ENCODE measurements around the gene CIP2A.

CIP2A gene

DNA sequence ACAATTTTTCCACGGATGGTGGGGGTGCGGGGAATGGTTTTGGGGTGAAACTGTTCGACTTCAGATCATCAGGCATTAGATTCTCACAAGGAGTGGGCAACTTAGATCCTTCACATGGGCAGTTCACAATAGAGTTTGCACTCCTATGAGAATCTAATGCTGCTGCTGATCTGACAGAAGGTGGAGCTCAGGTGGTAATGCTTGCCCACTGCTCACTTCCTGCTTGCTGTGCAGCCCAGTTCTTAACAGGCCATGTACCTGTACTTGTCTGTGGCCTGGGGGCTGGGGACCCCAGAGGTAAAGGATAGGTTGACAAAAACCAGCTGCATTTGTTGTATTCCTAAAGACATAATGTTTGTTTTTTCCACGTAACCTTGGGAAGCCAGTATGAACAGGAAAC, 16.3 kb upstream of the CIP2A start:
- no peak for DNase-seq (ENCODE audit: low read depth)
- no peak for TF ChIP-seq CTCF (IDR thresholded peaks at IDR 0.05; ENCODE audit: control insufficient read depth, insufficient read depth, low read depth, low read length, missing control alignments)
- H3K4me3 ChIP-seq (ENCODE audit: control insufficient read depth, low read depth, low read length): no peak overlapping the region

GRCh38 chr3:108605028-108605427, 15.8 kb upstream of the CIP2A start:
- TF ChIP-seq CTCF (IDR thresholded peaks at IDR 0.05; ENCODE audit: control insufficient read depth, insufficient read depth, low read depth, low read length, missing control alignments): no peak

DNA sequence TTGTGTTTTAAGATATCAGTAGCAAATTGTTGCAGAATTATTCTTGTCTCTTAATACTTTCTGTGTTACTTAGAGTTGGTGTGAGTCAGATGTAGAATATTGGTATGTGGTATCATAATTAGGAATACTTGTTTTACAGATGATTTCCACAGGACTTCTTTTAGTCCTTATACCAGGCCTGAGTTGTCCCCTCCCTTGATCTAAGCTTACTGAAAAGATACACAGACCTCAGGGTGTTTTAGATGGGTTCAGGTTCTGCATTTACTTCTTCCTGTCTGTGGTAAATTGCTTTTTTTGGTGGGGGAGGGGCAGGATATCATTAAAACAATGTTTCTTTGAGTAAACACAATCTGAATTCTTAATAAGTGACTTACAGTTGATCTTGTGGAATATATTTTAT, 14.5 kb upstream of the CIP2A start:
- H3K4me3 ChIP-seq (ENCODE audit: control insufficient read depth, low read depth, low read length): no peak overlapping the region
- no peak for DNase-seq (ENCODE audit: low read depth)
- TF ChIP-seq CTCF (IDR thresholded peaks at IDR 0.05; ENCODE audit: control insufficient read depth, insufficient read depth, low read depth, low read length, missing control alignments): no peak

More at GRCh38 chr3:108605028-108605427, 15.8 kb upstream of the CIP2A start:
- H3K4me3 ChIP-seq (ENCODE audit: control insufficient read depth, low read depth, low read length): no peak overlapping the region
- DNase-seq (ENCODE audit: low read depth): no peak

DNA sequence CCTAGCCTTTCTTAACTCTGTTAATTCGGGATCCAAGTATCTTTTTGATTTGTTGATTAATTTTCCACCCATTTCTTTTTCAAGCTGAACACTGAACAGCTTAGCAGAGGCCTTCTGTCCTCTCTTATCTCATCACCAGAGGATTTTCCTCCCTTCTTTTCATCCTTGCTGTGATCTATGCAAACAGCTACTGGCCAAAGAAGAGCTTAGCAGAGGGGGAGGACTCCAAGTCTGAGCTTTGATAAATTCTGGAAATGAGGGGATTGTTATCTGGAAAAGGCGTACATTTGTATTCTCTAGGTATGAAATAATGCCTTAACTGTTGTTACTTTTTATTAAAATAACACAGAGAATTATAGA, 13.7 kb upstream of the CIP2A start:
- DNase-seq (ENCODE audit: low read depth): no peak
- H3K4me3 ChIP-seq (ENCODE audit: control insufficient read depth, low read depth, low read length): no peak overlapping the region
- no peak for TF ChIP-seq CTCF (IDR thresholded peaks at IDR 0.05; ENCODE audit: control insufficient read depth, insufficient read depth, low read depth, low read length, missing control alignments)

- TF ChIP-seq CTCF (IDR thresholded peaks at IDR 0.05; ENCODE audit: control insufficient read depth, insufficient read depth, low read depth, low read length, missing control alignments): no peak
- no peak for DNase-seq (ENCODE audit: low read depth)
- no peak overlapping the region for H3K4me3 ChIP-seq (ENCODE audit: control insufficient read depth, low read depth, low read length)
Observed at GRCh38 chr3:108602249-108602934, 13.2 kb upstream of the CIP2A start.

DNA sequence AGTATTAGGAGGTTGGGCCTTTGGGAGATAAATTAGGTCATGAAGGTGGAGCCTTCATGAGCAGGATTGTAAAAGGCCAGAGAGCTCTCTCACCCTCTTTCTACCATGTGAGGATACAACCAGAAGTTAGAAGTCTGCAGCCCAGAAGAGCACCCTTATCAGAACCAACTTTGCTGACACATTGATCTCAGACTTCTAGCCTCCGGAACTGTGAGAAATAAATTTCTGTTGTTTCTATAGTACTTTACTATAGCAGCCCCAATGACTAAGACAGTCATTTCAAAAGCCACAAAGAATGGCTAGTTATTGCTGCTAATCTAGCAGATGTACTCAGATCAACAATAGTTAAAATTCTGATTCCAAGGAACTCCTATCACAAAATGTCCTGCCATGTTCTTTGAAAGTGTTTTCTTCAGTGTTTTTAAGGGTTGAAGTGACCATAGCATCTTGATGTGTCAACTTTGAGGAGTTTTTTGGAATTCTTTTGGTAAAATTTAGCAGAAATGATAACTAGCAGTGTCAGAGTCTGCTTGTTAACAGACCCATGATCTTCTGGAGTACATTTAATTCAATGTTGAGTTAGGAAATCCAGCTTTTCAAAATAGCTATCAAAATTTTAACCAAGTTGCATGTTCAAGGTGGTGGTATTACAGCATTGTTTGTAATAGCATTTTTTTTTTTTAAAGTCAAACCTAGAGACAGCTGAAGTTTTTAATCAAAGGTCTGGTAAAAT, 10.6 kb upstream of the CIP2A start:
- no peak for DNase-seq (ENCODE audit: low read depth)
- no peak for TF ChIP-seq CTCF (IDR thresholded peaks at IDR 0.05; ENCODE audit: control insufficient read depth, insufficient read depth, low read depth, low read length, missing control alignments)
- no peak overlapping the region for H3K4me3 ChIP-seq (ENCODE audit: control insufficient read depth, low read depth, low read length)
